Measurements from ENCODE around the gene BFSP1. TPM values are rescaled to one million over a fixed set of nuclear protein-coding genes. Genes with fewer than 3 reads are reported as not detected.

Gene BFSP1
- total RNA-seq, 4 donors from 2014 or later, result 0.75 to 1.00 (median 0.82) TPM; not detected in 1

- TF ChIP-seq CTCF (IDR thresholded peaks at IDR 0.05) (no peak), EP300 (IDR thresholded peaks at IDR 0.05; ENCODE audit: low read depth) (no peak), POLR2A (IDR thresholded peaks at IDR 0.05) (no peak), POLR2AphosphoS5 (IDR thresholded peaks at IDR 0.05) (no peak)
- Histone ChIP-seq H3K4me3 (no peak overlapping the region), H3K4me1 (no peaks in the 10 kb centered on the region), H3K27me3 (no peaks in the 10 kb centered on the region), H3K9me3 (no peaks in the 10 kb centered on the region), H3K27ac (no peak overlapping the region), H3K36me3 (no peaks in the 10 kb centered on the region)
- intact Hi-C loops (cut with DNase I; ENCODE audit: low total_unique reads), result no loop called here
- no peak for DNase-seq
- in situ Hi-C loops (cut with MboI; ENCODE audit: low pct_ligation_motif_present in 1 of 4, low pct_unique_long_range_greater_than_20kb in 1 of 4, low sequenced_read_pairs in 3 of 4), result no loop called here
- WGBS, 2 donors (ENCODE audit: low coverage in 1 of 2), result 76 to 83% methylated on average over 1 to 7 of the region's 7 CpGs
Measured at GRCh38 chr20:17469246-17470030, 61.7 kb downstream of the BFSP1 start.

DNA sequence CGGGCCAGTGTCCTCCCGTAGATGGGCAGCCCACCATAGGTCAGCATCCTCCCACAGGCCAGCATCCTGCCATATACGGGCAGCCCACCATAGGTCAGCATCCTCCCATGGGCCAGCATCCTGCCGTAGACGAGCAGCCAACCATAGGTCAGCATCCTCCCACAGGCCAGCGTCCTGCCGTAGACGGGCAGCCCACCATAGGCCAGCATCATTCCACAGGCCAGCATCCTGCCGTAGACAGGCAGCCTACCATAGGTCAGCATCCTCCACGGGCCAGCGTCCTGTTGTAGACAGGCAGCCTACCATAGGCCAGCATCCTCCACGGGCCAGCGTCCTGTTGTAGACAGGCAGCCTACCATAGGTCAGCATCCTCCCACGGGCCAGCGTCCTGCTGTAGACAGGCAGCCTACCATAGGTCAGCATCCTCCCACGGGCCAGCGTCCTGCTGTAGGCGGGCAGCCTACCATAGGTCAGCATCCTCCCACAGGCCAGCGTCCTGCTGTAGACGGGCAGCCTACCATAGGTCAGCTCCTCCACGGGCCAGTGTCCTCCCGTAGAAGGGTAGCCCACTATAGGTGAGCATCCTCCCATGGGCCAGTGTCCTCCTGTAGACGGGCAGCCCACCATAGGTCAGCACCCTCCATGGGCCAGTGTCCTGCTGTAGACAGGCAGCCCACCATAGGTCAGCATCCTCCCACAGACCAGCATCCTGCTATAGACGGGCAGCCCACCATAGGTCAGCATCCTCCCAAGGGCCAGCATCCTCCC is 62.9 kb downstream of the BFSP1 start:
- WGBS, 2 donors (ENCODE audit: low coverage in 1 of 2), result 78% methylated on average over 23 of the region's 24 CpGs; no CpG with 5 or more reads in 1 of the 2 donors
- Histone ChIP-seq H3K4me1 (no peaks in the 10 kb centered on the region), H3K9me3 (no peaks in the 10 kb centered on the region), H3K4me3 (no peak overlapping the region), H3K36me3 (no peaks in the 10 kb centered on the region), H3K27me3 (no peaks in the 10 kb centered on the region), H3K27ac (no peak overlapping the region)
- DNase-seq, result no peak
- in situ Hi-C loops (cut with MboI; ENCODE audit: low pct_ligation_motif_present in 1 of 4, low pct_unique_long_range_greater_than_20kb in 1 of 4, low sequenced_read_pairs in 3 of 4) (no loop called here), intact Hi-C loops (cut with DNase I; ENCODE audit: low total_unique reads) (no loop called here)
- TF ChIP-seq EP300 (IDR thresholded peaks at IDR 0.05; ENCODE audit: low read depth) (no peak), POLR2A (IDR thresholded peaks at IDR 0.05) (no peak), POLR2AphosphoS5 (IDR thresholded peaks at IDR 0.05) (no peak), CTCF (IDR thresholded peaks at IDR 0.05) (no peak)

DNA sequence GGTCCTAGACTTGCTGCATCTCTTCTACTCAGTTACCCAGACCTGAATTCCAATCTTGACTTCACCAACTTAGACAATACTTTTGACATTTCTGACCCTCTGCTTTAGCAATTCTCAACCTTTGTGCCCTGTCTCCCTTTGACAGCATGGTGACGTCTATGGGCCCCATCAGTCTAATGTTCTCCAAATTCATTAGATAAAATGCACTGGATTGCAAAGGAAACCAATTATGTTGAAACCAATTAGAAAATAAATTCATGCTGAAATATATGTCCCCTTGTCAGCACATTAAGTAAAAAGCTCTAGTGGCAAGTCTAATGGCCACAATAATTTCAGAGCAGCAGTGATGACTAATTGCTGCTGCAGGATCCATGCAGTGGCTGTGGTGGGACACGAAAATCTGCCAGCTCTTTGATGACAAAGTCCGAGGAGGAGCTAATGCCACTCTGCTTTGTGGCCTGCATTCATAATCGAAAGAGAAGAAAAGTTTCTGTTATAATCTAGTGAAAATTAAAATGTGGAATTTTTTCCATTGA is 64.0 kb downstream of the BFSP1 start:
- H3K4me3 ChIP-seq, result no peak overlapping the region
- TF ChIP-seq EP300 (IDR thresholded peaks at IDR 0.05; ENCODE audit: low read depth) (no peak), POLR2A (IDR thresholded peaks at IDR 0.05) (no peak), POLR2AphosphoS5 (IDR thresholded peaks at IDR 0.05) (no peak), CTCF (IDR thresholded peaks at IDR 0.05) (no peak)
- no peaks in the 10 kb centered on the region for H3K27me3 ChIP-seq
- H3K9me3 ChIP-seq, result no peaks in the 10 kb centered on the region
- no peaks in the 10 kb centered on the region for H3K4me1 ChIP-seq
- intact Hi-C loops (cut with DNase I; ENCODE audit: low total_unique reads), result no loop called here
- in situ Hi-C loops (cut with MboI; ENCODE audit: low pct_ligation_motif_present in 1 of 4, low pct_unique_long_range_greater_than_20kb in 1 of 4, low sequenced_read_pairs in 3 of 4), result no loop called here
- no peak overlapping the region for H3K27ac ChIP-seq
- DNase-seq, result no peak
- no peaks in the 10 kb centered on the region for H3K36me3 ChIP-seq
- 83 to 85% methylated on average over 3 to 4 of the region's 4 CpGs for whole genome bisulfite sequencing, 2 donors (ENCODE audit: low coverage in 1 of 2)

DNA sequence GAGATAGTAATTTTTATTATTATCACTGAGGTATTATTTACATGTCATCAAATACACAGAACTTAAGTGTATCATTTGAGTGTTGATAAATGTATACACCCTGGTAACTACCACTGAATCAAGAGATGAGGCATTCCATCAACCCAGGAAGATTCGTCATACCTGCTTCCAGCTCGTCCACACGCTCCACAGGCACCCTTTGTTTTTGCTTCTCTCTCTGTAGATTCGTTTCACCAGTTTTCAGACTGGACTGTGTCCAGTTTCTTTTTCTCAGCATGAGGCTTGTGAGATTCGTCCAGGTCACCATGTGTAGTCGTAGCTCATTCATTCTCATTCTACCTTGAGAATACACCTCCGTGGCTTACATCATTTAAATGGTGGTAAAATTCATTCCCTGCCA is 64.5 kb downstream of the BFSP1 start:
- 73 to 77% methylated on average over 4 to 7 of the region's 7 CpGs for WGBS, 2 donors (ENCODE audit: low coverage in 1 of 2)
- in situ Hi-C loops (cut with MboI; ENCODE audit: low pct_ligation_motif_present in 1 of 4, low pct_unique_long_range_greater_than_20kb in 1 of 4, low sequenced_read_pairs in 3 of 4) (no loop called here), intact Hi-C loops (cut with DNase I; ENCODE audit: low total_unique reads) (no loop called here)
- TF ChIP-seq CTCF (IDR thresholded peaks at IDR 0.05) (no peak), EP300 (IDR thresholded peaks at IDR 0.05; ENCODE audit: low read depth) (no peak), POLR2A (IDR thresholded peaks at IDR 0.05) (no peak), POLR2AphosphoS5 (IDR thresholded peaks at IDR 0.05) (no peak)
- Histone ChIP-seq H3K9me3 (no peaks in the 10 kb centered on the region), H3K4me3 (no peak overlapping the region), H3K27me3 (no peaks in the 10 kb centered on the region), H3K27ac (no peak overlapping the region), H3K4me1 (no peaks in the 10 kb centered on the region), H3K36me3 (no peaks in the 10 kb centered on the region)
- no peak for DNase-seq
